ENCODE measurements around the gene LRRC73.
"Not testable (repeated sequence)": the region's sequence is repeated elsewhere in the genome, so short reads cannot be mapped to it uniquely, and the experiment has no call there.

LRRC73 gene

DNA sequence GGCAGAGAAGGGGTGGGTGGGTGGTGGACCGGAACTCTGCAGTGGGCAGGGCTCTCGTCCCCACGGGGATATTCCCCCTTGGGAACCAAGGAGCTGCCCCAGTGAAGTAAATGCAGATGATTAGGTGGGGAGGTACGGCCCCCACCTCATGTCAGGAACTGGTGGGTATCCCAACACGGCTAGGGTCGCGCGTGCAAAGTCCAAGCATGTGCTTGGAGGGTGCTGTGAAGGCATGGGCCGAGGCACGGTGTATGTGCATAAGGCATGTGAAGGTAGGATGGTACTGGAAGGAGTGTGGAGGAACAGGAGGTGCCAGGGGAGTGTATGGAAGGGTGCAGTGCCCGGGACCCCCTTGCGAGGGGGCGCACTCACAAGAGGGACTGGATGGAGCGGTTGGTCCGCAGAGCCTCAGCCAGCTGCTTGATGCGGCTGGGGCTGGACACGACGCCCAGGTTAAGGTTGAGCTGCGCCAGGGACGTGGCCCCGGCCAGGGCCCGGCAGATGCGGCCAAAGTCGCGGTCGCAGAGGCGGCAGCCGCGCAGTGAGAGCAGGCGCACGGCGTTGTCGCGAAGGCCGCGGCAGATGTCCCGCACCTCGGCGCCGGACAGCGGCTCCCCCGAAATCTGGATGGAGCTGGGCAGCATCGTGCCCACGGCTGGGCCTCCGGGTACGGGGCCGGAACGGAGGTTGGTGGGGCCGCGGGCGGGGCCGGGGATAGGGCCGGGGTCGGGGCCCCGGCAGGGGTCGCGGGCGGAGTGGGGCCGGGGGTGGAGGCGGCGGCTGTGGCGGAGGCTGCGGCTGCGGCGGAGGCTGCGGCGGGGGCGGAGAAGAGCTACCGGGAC, 783 bp downstream of the LRRC73 start:
- DNase-seq = no peak

DNA sequence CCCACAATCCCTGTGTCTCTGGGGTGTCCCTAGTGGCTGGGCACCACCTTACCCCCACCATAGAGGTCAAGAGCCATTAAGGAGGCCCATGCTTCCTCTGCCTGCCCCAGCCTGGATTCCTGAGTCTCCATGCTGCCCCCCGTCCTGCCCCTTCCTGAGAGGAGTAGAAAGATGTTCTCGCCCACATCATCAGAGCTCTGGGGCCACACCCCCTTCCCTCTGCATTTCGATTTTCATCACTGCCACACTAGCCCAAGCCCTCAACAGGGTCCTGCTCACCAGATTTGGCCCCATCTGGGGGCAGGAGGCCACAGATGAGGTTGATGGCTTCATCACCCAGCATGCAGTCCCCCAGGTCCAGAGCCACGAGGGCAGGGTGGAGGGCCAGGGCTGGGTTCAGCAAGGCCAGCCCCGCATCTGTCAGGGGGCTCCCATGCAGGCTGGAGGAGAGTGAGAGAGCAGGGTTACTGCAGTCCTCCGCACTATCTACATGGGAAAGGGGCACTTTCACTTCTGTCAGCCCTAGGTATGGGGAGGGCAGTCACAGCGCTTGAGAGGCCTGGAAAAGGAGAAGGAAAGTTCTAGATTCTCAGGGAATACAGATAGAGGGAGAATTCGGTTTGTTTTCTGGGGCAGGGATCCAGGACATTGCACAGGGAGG, 1.5 kb downstream of the LRRC73 start:
- DNase-seq = no peak

DNA sequence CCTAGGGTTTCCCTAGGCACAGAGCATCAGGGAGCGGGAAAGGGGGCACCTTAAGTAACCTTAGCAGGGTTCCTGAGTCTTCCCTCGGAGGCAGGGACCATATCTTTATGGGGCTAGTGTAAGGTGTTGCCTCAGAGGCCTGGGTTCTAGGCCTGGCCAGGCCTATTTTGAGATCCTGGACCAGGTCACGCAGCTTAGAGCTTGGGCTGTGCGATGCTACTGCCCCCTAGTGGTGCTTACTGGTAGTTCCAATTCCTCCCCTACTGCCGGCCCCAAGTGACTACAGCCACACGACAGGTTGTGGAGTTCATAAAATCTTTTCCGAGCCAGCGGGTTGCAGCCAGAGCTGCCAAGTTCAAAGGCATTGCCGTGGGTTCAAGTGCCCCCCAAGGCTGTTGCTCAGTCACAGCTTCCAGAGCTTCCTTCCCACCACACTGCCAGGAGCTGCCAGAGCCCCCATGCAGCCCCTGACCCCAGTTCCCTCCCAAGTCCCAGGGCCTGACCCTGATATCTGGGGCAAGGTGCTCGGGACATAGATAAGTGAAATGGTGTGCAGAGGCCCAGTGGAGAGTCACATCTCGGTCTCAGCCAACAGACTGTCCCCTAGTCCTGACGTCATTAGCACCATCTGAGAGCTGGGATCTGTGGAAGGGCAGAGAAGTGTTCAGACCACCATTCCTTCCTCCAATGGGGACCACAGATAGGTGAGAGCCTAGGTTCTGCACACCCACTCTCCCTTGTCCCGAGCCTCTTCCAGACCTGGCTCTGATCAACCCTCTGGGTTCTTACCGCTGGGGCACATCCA, 3.3 kb downstream of the LRRC73 start:
- peak; percentile 62 for DNase-seq

DNA sequence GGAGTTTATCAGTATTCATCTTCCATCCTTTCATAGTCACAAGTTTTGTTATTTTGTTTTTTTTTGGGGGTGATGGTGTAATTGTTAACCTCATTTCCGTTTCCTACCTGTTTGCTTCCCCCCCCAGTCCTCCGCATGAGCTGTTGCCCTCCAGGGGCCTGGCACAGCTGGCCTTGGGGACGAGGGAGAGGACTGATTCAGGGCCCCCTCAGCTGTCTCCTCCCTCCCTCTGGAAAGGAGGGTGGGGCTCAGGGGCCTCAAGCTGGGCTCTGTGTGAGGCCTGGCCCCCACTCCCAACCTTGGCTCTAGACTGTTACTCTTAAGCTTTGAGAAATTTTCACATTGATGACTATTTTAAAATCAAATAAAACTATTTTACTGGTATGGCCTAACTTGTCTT, 4.0 kb downstream of the LRRC73 start:
- no peak for DNase-seq

DNA sequence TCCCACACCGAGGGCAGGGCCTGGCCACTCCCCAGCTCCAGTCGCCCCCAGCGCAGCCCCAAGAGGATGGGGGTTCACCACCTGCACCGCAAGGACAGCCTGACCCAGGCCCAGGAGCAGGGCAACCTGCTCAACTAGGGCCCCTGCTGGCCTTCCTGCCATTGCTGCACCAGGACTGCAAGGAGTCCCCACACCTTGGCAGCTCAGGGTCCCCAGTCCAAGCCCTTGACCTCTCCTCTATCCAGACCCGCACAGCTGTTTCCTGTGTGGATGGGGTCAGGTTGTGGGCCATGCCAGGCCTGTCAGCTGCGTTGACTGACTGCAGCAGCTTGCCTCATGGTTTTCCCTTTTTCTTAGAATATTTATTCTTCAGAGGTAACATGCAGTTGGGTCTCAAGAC, 4.4 kb downstream of the LRRC73 start:
- no peak for DNase-seq

DNA sequence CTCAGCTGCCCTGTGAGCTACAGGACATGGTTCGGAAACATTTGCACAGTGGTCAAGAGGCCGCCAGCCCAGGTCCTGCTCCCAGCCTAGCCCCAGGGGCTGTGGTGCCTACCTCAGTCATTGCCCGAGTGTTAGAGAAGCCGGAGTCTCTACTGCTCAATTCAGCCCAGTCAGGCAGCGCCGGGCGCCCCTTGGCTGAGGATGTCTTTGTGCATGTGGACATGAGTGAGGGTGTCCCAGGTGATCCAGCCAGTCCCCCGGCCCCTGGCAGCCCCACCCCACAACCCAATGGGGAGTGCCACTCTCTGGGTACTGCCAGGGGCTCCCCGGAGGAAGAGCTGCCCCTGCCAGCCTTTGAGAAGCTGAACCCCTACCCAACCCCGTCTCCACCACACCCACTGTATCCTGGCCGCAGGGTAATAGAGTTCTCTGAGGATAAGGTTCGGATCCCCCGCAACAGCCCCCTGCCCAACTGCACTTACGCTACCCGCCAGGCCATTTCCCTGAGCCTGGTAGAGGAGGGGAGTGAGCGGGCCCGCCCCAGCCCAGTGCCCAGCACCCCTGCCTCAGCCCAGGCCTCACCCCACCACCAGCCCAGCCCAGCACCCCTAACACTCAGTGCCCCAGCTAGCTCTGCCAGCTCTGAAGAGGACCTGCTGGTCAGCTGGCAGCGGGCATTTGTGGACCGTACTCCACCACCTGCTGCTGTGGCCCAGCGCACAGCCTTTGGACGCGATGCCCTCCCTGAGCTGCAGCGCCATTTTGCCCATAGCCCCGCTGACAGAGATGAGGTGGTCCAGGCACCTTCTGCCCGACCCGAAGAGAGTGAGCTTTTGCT, 5.2 kb downstream of the LRRC73 start:
- no peak for DNase-seq

DNA sequence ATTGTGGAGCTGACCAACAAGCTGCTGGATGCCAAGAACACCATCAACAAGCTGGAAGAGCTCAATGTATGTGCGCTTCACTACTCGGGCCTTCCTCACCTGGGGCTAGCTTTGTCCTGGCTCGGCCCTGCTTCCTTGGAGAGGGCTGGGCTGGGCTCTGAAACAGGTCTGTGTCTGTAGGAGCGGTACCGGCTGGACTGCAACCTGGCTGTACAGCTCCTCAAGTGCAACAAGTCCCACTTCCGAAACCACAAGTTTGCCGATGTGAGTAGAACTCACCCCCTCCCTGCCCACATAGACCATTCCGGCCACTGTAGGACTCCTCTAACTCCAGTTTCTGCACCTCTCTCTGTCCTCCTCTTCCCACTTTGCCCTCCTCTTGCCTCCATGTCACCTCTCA, 6.7 kb downstream of the LRRC73 start:
- no peak for DNase-seq

DNA sequence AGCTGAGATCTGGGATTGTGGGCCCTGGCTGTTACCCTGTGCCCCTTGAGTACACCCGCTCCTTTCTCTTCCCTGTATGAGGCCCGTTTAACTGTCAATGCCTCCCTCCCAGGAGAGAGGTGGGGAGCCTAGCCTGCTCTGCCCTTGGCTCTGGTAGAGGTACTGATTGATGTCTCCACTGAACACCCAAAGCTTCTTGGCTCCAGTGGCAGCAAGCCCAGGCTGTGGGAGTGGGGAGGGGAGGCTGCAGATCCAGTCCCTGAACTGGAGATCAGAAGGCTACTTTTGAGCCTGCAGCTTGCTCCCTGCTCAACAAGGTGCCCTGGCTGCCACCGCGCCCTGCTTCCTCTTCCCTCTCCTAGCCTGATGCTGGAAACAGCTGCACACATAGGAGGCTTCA, 7.5 kb downstream of the LRRC73 start:
- DNase-seq = no peak

DNA sequence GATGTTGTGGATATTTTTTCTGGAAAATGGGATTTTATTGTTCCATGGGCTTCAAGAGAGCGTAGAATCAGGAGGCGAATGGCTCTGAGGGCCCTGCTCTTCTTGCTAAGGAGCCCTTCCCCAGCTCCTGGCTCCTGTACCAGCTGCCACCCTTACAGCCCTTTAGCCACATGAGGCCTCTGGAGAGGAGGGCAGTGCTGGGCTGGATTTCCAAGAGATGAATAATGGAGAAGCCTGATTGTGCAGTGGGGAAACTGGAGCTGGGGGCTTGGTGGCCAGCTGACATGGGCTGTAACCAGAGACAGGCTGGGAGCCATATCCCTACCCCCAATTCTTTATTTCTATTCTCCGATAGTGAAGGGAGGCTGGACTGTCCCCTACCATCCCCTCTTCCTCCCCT, 9.2 kb downstream of the LRRC73 start:
- DNase-seq = no peak

DNA sequence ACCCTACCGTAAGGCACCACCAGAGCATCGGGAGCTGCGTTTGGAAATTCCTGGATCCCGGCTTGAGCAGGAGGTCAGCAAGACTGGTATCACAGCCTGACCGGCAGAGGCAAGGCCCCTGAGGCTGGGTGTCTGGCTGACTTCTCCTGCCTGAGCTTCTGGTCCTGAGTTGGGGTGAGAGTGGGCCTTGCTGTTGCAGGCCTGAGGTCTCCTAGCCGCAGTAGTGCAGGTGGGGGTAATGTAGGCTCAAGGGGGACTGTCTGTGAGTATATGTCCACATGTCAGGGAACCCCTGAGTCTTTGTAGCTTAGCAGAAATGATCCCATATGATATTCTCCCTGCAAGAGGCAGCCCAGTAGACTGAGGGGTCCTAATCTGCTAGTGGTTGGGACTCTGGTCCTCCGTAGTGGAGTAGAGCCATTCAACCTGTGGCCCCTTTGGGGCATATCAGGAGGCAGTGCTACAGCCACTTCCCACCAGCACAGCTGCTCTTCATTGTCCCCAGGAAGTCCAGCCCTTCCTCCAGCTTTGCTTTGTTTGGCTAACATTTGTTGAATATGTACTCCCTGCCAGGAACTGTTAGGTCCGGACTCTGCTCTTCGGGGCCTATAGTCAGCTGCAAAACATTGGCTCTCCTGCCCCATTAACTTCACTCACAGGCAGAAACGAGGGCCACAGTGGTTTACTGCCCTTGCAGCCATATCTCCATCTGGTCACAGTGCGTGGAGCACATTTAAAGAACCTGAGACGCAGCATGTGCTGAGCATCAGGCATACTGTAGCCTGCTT, 10.9 kb downstream of the LRRC73 start:
- DNase-seq = no peak

DNA sequence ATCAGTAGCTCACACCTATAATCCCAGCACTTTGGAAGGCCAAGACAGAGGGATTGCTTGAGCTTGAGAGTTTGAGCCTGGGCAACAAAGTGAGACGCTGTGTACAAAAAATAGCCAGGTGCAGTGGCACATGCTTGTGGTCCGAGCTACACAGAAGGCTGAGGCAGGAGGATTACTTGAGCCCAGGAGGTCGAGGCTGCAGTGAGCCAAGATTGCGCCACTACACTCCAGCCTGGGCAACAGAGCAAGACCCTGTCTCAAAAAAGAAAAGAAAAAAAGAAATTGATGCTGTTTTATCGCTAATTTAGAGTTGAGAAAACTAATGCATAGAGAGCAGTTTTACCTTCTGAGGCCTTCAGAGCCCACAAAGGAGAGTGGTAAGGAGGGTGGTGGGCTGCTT, 11.9 kb downstream of the LRRC73 start:
- not testable (repeated sequence) for DNase-seq

DNA sequence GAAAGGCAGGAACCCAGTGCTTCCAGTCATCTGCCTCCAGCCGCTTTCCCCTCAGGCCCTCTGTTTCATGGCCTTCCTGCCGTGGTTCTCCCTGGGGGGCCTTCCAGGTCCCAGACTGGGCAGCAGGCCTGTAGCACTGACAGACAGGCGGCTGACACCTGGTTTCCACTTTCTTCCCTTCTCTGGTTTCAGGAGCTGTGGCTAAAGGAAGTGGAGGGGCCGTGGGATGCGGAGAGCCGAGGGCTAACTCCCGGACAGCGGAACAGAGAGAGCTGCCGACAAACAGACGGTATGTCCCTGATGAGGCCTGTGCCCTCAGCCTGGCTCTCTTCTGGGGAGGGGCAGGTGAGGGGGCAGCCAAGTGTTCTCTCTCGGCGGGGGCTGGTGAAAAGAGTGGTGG, 12.5 kb downstream of the LRRC73 start:
- DNase-seq = no peak

DNA sequence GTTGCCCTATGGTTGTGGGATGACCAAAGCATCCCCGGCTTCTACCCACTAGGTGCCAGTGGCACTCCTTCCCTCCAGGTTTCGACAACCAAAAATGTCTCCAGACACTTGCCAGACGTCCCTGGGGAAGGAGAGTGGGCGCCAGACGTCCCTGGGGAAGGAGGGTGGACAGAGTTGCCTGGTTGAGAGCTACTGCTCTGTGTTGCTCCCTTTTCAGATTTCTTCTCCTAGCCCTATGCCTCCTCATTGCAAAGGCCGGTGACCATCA, 13.1 kb downstream of the LRRC73 start:
- DNase-seq = no peak

DNA sequence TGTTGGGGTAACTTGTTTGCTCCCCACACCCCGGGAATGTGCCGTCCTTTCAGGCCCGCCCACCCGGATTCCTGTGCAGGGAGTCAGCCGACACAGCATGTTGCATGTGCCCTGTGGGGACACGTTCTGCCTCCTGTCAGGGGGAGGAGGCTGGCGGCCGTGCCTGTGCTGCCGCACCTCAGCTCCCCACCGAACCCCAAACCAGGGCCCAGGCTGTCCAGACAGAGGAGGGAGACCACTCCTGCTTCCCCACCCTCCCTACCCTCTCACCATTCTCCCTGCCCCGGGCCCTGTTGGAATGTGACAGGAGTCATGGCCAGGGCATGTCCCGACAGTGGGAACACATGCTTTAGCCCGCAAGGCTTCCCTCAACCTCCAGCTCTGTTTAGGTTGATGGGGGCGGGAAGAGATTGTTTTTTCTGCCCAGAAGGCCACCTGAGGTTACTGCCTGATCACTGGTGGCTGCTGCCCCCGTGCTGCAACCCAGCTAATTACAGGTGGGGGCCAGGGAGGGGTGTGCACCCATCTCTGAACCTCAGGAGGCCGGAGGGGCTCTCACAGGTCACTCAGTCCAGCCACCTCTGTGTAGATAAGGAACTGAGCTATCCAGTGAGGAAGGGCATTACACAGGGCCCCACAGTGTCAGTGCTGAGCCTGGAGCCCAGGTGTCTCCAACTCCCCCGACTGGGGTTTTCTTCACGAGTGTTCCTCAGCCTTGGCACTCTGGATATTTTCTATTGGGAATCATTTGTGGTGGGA, 13.6 kb downstream of the LRRC73 start:
- DNase-seq = no peak

DNA sequence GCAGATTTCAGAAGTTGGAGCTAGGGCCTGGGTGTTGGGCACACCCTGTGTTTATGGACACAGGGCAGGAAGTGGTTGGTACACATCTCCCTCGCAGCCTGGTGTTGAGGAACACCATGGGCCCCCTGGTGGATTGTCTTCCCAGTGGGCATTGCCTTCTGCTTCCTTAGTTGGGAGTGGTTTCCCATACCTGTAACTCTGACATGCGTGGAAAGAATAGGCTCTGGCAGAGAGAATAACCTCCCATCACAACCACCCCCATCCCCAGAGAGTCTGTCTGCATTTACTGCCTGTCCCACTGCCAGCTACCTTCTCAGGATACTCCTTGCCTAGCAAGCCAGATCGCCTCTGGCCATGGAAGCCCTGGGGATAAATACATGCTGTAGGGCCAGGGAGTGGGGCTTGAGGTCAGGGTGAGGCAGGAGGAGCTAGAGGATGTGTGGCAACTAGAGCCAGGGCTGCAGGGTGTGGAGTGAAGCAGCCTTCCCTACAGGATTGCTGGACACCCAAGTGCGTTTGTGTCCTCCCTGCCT, 14.7 kb downstream of the LRRC73 start:
- no peak for DNase-seq

DNA sequence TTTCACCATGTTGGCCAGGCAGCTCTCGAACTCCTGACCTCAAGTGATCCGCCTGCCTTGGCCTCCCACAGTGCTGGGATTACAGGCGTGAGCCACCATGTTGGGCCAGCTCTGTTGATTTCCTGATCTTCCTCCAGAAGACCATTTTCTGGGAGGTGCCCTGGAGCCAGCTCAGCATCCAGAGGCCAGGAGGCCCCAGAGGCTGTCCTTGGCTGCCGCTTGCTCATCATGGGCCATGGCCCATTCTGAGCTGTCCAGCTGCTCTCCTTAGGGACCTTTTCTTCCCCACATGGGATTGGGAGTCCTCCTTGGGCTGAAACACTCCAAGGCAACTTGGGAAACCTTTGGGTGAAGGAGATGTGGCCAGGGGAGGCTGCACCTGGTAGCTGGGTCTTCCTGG, 15.4 kb downstream of the LRRC73 start:
- no peak for DNase-seq

DNA sequence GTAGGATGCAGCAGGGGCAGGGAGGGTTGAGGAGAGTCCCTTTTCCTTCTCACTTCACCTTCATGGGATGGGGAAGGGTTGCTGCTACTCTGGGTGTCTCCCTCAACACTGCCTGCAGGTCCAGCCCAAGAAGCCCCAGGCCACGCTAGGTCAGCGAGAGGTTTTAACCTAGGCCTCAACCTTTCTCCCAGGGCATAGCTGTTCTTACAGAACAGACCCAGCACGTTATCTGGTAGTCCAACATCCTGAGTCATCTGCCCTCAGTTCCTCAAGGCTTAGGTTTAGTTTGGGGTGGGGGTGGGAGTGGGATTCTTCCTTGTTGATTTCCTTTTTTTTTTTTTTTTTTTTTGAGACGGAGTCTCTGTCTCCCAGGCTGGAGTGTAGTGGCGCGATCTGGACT, 15.8 kb downstream of the LRRC73 start:
- DNase-seq = no peak

DNA sequence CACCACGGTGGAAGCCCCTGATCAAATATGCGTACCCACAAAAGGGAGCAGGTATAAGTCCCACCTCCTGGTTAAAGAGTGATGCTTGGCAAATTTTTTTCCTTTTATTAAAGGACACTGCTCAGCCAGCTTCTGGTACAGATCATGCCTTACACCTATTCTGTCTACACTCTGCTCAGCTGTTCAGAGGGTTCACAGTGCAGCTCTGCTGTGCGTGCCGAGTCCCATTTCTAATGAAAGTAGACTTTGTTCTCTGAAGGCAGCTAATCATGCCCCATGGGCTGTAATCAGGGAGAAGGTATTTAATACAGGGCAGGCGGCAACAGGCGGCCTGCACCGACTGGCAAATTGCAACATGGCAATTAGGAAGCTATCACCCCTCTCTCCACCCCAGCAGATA, 16.3 kb downstream of the LRRC73 start:
- DNase-seq = no peak

DNA sequence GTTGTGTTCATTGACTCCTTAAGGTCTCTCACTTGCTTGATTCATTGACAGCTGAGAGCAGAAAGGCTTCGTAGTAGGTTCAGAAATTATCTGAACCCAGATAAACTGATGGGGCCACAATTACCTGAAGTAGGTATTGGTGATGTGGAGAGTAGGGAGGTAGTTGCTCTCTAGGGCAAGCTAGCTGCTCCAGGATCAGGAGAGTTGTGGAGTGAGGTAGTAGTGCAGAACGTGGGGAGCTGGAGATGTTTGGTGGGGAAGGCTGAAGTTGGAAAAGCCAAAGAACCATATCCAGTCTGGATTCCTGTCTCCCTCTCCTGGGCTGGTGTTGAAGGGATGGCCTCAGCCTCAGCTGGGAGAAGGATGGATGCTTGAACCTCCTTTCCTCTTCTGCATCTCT, 16.9 kb downstream of the LRRC73 start:
- no peak for DNase-seq

DNA sequence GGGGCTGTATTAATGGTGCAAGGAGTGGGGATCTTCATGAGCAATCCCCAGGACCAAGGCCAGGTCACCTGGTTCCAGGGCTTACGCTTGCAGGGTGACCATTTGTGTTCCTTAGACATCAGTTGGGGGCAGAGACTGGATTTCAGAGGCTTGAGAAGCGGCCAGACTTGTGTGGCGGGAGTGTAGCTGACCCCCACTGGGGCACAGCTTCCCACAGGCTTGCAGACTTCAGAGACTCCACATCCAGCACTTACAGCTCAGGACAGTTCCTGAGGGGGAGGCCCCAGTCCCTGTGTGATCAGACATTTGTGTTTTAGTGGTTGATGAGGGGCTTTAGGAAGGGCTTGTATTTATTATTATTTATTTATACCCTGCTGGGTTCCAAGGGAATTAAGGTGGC, 17.5 kb downstream of the LRRC73 start:
- no peak for DNase-seq

Measured in NK-92 treated with Interleukin-12 subunit alpha and Interleukin-12 subunit beta, amount 100 ng/mL, for 24 hours (cell line).